Stomach smooth muscle (tissue), 2 donors: Measurements from ENCODE around the gene ADPRH.
A peak's percentile ranks its signal among the peaks of the same experiment; 100 is the strongest.
"Not testable (repeated sequence)": the region's sequence is repeated elsewhere in the genome, so short reads cannot be mapped to it uniquely, and the experiment has no call there.

ENCODE experiments used
- H3K27ac ChIP-seq: one replicate; pipeline ENCODE4 v1.7.0; 2013; ENCODE audit warnings: mild to moderate bottlenecking, low read length, inconsistent platforms
- H3K27me3 ChIP-seq, 2 donors: one replicate each; pipeline ENCODE4 v1.7.0; 2013; ENCODE audit warnings: low read length in 2 of 2; ENCODE audit not compliant: insufficient read depth in 2 of 2, control insufficient read depth in 1 of 2
- H3K36me3 ChIP-seq, 2 donors: one replicate each; pipeline ENCODE4 v1.7.0; 2013; ENCODE audit warnings: low read length in 2 of 2; ENCODE audit not compliant: control insufficient read depth in 2 of 2, insufficient read depth in 2 of 2
- H3K4me1 ChIP-seq: one replicate; pipeline ENCODE4 v1.7.0; 2013; ENCODE audit warnings: low read length; ENCODE audit not compliant: control insufficient read depth, insufficient read depth
- H3K4me3 ChIP-seq, 2 donors: one replicate each; pipeline ENCODE4 v1.7.0; 2013; ENCODE audit warnings: low read length in 2 of 2
- H3K9ac ChIP-seq, 2 donors: one replicate each; pipeline ENCODE4 v1.7.0; 2013; ENCODE audit warnings: low read length in 2 of 2, mild to moderate bottlenecking in 1 of 2
- H3K9me3 ChIP-seq, 2 donors: one replicate each; pipeline ENCODE4 v1.7.0; 2013; ENCODE audit warnings: low read length in 2 of 2; ENCODE audit not compliant: control insufficient read depth in 2 of 2
- donor health status: healthy.
- donor health status: Pancreatic carcinoma.

Gene ADPRH

DNA sequence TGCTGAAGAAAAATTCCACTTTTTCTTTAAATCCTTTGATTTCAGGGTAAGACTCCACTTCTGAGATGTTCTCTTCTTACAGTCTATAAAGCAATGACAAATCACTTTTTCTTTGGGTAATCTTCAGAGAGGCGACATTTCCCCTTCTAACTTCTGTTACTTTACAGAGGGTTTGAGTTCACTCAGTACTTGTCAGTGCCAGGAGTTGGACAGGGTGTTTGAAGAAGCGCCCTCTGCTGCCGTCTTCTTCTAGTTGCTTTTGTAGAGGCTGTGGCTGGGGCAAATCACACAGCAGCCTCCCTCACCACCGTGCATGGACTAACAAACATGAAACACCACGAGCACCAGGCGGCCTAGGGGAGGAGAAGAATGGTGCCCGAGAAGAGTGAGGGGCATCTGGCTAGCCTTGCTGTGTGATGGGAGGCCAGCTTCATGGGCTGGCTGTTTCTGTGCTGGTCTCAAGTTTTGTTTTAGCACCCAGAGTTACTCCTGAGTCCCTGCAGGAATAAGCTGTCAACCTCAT lies 19.8 kb upstream of the ADPRH start, which contains the start of gene CD80:
Gene CD80 (minus strand): TSS at position 174 of the 523 bp plus-strand sequence. CDS start 1,886 bp downstream, outside the sequence.
- H3K27me3 ChIP-seq: no peaks in the 10 kb centered on the region
- H3K27ac ChIP-seq: no peak within 1 kb of the TSS
- H3K9me3 ChIP-seq: no peaks in the 10 kb centered on the region
- no peak within 1 kb of the TSS for H3K9ac ChIP-seq
- no peaks in the 10 kb centered on the region for H3K36me3 ChIP-seq
- H3K4me1 ChIP-seq: no peaks in the 10 kb centered on the region
- H3K4me3 ChIP-seq: no peak within 1 kb of the TSS

DNA sequence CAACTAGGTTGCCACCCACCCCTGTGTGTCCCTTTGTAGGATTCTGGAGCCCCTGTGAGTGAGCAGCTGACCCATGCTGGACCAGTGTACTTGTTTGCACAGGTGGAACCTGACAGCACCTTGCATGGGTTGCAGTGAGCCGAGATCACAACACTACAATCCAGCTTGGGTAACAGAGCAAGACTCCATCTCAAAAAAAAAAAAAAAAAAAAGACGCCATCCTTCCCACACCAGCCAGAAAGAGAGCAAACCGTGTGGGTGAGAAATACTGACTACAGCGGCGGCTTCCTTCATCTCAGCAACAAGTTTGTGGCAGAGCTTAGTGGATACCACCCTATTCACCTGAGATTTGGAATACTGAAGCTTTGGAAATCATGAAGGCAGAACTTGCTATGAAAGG lies 19.1 kb upstream of the ADPRH start:
- Histone ChIP-seq H3K4me3 (no peak overlapping the region), H3K9ac (no peak overlapping the region), H3K27ac (no peak overlapping the region), H3K4me1 (no peaks in the 10 kb centered on the region), H3K9me3 (no peaks in the 10 kb centered on the region), H3K36me3 (no peaks in the 10 kb centered on the region), H3K27me3 (no peaks in the 10 kb centered on the region)

DNA sequence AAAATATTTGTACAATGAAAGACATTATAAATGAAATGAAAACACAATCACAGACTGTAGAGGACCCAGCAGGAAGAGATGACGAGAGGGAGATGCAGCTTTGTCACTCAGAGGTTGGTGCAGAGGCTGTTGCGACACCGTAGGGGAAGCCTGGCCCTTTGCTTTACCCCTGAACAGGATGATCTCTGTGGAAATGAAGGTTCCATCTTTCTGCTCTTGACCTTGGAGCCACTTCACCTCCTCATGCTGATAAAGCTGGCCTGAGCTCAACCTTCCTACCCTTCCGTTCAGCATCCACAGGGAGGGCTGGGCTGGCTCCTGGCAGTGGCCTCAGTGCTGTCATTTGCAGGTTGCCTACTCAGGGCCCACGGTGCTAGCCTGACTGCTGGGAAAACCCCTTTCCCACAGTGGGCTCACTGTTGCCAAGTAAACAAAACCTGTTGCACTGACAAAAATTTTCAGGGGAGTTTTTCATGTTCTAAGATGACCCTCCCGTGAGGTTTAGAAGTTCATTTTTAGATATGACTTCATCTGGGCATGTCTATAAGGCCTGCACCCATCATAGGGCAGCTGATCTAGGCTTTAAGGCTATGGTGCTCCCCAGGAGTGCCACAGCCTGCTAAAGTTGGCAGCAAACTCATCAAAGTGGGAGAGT lies 16.9 kb upstream of the ADPRH start:
- no peaks in the 10 kb centered on the region for H3K36me3 ChIP-seq
- no peaks in the 10 kb centered on the region for H3K4me1 ChIP-seq
- H3K9ac ChIP-seq: no peak overlapping the region
- no peaks in the 10 kb centered on the region for H3K9me3 ChIP-seq
- H3K27me3 ChIP-seq: no peaks in the 10 kb centered on the region
- H3K4me3 ChIP-seq: no peak overlapping the region
- H3K27ac ChIP-seq: no peak overlapping the region

- not testable (repeated sequence) for H3K27me3 ChIP-seq, H3K4me3 ChIP-seq, H3K9ac ChIP-seq, H3K9me3 ChIP-seq, H3K36me3 ChIP-seq, H3K4me1 ChIP-seq, H3K27ac ChIP-seq
Measured at GRCh38 chr3:119563334-119563733, 16.0 kb upstream of the ADPRH start.

- Histone ChIP-seq H3K4me1 (no peaks in the 10 kb centered on the region), H3K27me3 (no peaks in the 10 kb centered on the region), H3K4me3 (no peak overlapping the region), H3K9me3 (no peaks in the 10 kb centered on the region), H3K27ac (no peak overlapping the region), H3K9ac (no peak overlapping the region), H3K36me3 (no peaks in the 10 kb centered on the region)
Measured at GRCh38 chr3:119569156-119569555, 10.1 kb upstream of the ADPRH start.

DNA sequence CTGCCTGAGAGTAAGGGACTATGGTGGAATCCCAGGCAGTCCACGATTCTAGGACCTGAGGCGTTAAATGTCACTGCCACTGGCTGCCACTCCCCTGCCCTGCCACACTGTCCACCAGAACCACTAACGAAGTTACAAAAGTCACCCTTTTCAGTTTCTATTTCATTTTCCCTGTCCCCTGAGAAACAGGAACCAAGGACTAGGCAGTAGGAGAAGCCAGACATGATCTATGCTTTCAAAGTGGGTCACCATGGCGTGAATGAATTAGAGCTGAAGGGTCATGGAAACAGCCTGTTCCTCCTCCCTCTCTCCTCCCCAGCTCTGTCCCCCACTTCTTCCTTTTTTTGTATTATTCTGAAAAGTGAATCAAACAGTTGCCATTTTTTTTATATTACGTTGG lies 9.1 kb upstream of the ADPRH start:
- Histone ChIP-seq H3K9ac (no peak overlapping the region), H3K36me3 (no peaks in the 10 kb centered on the region), H3K4me1 (no peaks in the 10 kb centered on the region), H3K4me3 (no peak overlapping the region), H3K27ac (no peak overlapping the region), H3K9me3 (no peaks in the 10 kb centered on the region), H3K27me3 (no peaks in the 10 kb centered on the region)

GRCh38 chr3:119571230-119571629 lies 8.1 kb upstream of the ADPRH start:
- no peaks in the 10 kb centered on the region for H3K36me3 ChIP-seq
- H3K27me3 ChIP-seq: no peaks in the 10 kb centered on the region
- H3K27ac ChIP-seq: no peak overlapping the region
- H3K9ac ChIP-seq: no peak overlapping the region
- no peaks in the 10 kb centered on the region for H3K9me3 ChIP-seq
- no peaks in the 10 kb centered on the region for H3K4me1 ChIP-seq
- H3K4me3 ChIP-seq: no peak overlapping the region

GRCh38 chr3:119571688-119572087 lies 7.6 kb upstream of the ADPRH start:
- Histone ChIP-seq H3K36me3 (no peaks in the 10 kb centered on the region), H3K27me3 (no peaks in the 10 kb centered on the region), H3K27ac (no peak overlapping the region), H3K9ac (no peak overlapping the region), H3K4me1 (no peaks in the 10 kb centered on the region), H3K4me3 (no peak overlapping the region), H3K9me3 (no peaks in the 10 kb centered on the region)

DNA sequence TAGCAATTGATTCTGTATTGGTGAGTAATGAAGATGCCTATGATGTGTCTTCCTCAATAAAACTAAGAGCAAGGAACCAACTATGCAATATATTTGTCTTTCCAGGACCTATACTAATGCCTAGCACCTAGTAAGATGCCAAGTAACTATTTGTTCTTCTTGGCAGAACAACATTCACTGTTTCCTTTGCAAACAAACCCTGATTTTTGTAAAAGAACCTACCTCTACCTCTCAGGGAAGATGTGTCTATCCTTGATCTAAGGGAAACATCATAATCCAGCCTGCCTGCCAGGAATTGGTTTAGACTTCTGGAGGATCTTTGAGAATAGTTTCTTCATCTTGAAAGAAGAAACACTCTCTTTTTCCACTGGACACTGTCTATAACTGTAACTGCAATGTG lies 3.8 kb upstream of the ADPRH start:
- Histone ChIP-seq H3K36me3 (no peaks in the 10 kb centered on the region), H3K27me3 (no peaks in the 10 kb centered on the region), H3K27ac (no peak overlapping the region), H3K4me3 (no peak overlapping the region), H3K9me3 (no peaks in the 10 kb centered on the region), H3K9ac (no peak overlapping the region), H3K4me1 (peaks cover 5% of the 10 kb centered on the region)

DNA sequence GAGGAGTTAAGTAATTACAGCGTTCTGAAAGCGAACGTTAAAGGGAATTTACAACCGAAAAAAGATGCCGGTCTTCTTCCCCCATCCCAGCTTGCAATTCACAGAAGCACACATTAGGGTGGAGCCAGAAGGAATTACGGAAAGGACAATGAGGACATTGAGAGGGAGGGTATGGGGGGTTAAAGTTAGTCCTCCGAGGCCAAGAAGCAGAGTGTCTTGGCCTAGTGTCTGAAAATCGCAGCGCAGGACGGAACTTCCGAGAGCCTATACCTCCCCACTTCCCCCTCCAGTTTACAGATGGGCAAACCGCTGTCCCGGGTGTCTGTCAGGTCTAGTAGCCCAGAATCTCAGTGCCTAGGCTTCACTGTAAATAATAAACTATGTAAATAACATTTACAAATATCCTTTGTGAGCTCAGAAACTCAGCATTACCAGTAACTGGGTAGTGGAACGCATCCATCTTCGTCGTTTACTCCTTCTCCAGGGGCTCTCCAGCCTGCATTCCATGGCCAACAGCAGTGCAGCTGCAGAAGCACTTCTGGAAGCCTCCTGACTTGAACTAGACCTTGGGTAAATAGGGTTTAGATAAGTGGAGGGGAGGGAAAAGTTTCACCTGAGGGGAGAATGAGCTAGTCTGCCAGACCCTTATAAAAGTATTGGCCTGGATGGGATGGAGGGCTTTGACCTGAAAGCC lies 922 bp downstream of the ADPRH start:
- Histone ChIP-seq H3K27me3 (no peaks in the 10 kb centered on the region), H3K4me1 (peaks cover 8% of the 10 kb centered on the region), H3K36me3 (no peaks in the 10 kb centered on the region), H3K4me3 (peak overlapping the region; percentile 77 to 80), H3K9ac (peak overlapping the region; percentile 83 to 95), H3K9me3 (no peaks in the 10 kb centered on the region), H3K27ac (peak overlapping the region; percentile 91)

DNA sequence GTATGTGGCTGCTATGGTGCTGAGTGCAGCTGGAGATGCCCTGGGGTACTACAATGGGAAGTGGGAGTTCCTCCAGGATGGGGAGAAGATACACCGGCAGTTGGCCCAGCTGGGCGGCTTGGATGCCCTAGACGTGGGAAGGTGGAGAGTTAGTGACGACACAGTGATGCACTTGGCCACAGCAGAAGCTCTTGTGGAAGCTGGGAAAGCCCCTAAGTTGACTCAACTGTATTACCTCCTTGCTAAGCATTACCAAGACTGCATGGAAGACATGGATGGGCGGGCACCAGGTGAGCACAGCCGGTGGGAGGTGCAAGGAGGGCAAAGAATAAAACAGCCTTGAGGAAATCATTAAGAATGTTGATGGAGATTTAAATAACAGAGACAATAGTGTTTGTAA lies 2.9 kb downstream of the ADPRH start:
- H3K27me3 ChIP-seq: no peaks in the 10 kb centered on the region
- peaks cover 0 to 4% of the 10 kb centered on the region in 2 donors for H3K36me3 ChIP-seq
- no peaks in the 10 kb centered on the region for H3K9me3 ChIP-seq
- H3K4me3 ChIP-seq: no peak overlapping the region
- no peak overlapping the region for H3K9ac ChIP-seq
- peaks cover 8% of the 10 kb centered on the region for H3K4me1 ChIP-seq
- no peak overlapping the region for H3K27ac ChIP-seq
